GM23338 (cell line): Measurements from ENCODE around the gene KRT71. TPM values are rescaled to one million over a fixed set of nuclear protein-coding genes. Genes with fewer than 3 reads are reported as not detected.

Source experiments
- ATAC-seq: fragments of 200-7000 bp; cut with Tn5 transposase; 3 replicates; pipeline ENCODE4 v1.9.1; 2020
- DNase-seq: peaks from one replicate; pipeline ENCODE4 v3.0.0-alpha.2; 2015; ENCODE audit warnings: low spot score
- H2AFZ ChIP-seq: fragments of 200-600 bp; sonication (generic); 2 replicates; pipeline ENCODE4 v1.8.0; 2016; ENCODE audit warnings: antibody characterized with exemption, mild to moderate bottlenecking, moderate library complexity
- H3F3A ChIP-seq: fragments of 200-600 bp; sonication (generic); replicated peaks from 2 replicates; pipeline ENCODE4 v1.8.0; 2017; ENCODE audit warnings: antibody characterized with exemption, mixed run types, low read depth
- H3K27ac ChIP-seq: fragments of 200-600 bp; sonication (generic); 2 replicates; pipeline ENCODE4 v1.6.1; 2016; ENCODE audit warnings: low read depth
- H3K27me3 ChIP-seq: fragments of 200-600 bp; sonication (generic); 2 replicates; pipeline ENCODE4 v1.8.0; 2016; ENCODE audit warnings: mild to moderate bottlenecking, mixed run types, moderate library complexity; ENCODE audit not compliant: insufficient read depth
- H3K36me3 ChIP-seq: fragments of 200-600 bp; sonication (generic); 2 replicates; pipeline ENCODE4 v1.8.0; 2016; ENCODE audit warnings: mild to moderate bottlenecking; ENCODE audit not compliant: insufficient read depth
- H3K4me1 ChIP-seq: fragments of 200-600 bp; sonication (generic); 2 replicates; pipeline ENCODE4 v1.8.0; 2016; ENCODE audit warnings: mild to moderate bottlenecking, moderate library complexity; ENCODE audit not compliant: insufficient read depth
- H3K4me2 ChIP-seq: fragments of 200-600 bp; sonication (generic); 2 replicates; pipeline ENCODE4 v1.7.1; 2017; ENCODE audit warnings: mixed run types
- H3K4me3 ChIP-seq: fragments of 200-600 bp; sonication (generic); 2 replicates; pipeline ENCODE4 v1.6.1; 2016; ENCODE audit warnings: mixed run types
- H3K79me2 ChIP-seq: fragments of 200-600 bp; sonication (generic); replicated peaks from 2 replicates; pipeline ENCODE4 v1.8.0; 2017; ENCODE audit warnings: mild to moderate bottlenecking; ENCODE audit not compliant: insufficient read depth
- H3K9me2 ChIP-seq: fragments of 200-600 bp; sonication (generic); 2 replicates; pipeline ENCODE4 v1.8.0; 2017; ENCODE audit not compliant: insufficient read depth
- H4K20me1 ChIP-seq: fragments of 200-600 bp; sonication (generic); replicated peaks from 2 replicates; pipeline ENCODE4 v1.8.0; 2017; ENCODE audit warnings: mild to moderate bottlenecking; ENCODE audit not compliant: insufficient read depth
- H3K27ac Mint-ChIP-seq: 2 replicates; pipeline ENCODE4 v1.8.0; 2020; ENCODE audit warnings: inconsistent platforms, mild to moderate bottlenecking, moderate library complexity, mixed read lengths
- H3K27me3 Mint-ChIP-seq: 3 replicates; pipeline ENCODE4 v1.8.0; 2022; ENCODE audit warnings: low read depth, mild to moderate bottlenecking, moderate library complexity, mixed read lengths, inconsistent platforms; ENCODE audit not compliant: insufficient read depth, poor library complexity
- H3K36me3 Mint-ChIP-seq: 3 replicates; pipeline ENCODE4 v1.8.0; 2021; ENCODE audit warnings: low read depth, mild to moderate bottlenecking, inconsistent platforms, moderate library complexity, mixed read lengths
- H3K4me1 Mint-ChIP-seq: 3 replicates; pipeline ENCODE4 v1.8.0; 2020; ENCODE audit warnings: mild to moderate bottlenecking, inconsistent platforms, mixed read lengths
- H3K4me3 Mint-ChIP-seq: 3 replicates; pipeline ENCODE4 v1.8.0; 2021; ENCODE audit warnings: moderate library complexity, mild to moderate bottlenecking, inconsistent platforms, mixed read lengths
- H3K9me3 Mint-ChIP-seq: 3 replicates; pipeline ENCODE4 v1.8.0; 2020; ENCODE audit warnings: moderate library complexity, mild to moderate bottlenecking, inconsistent platforms, mixed read lengths
- CREB1 ChIP-seq: fragments of 250-450 bp; sonication (Bioruptor Pico); IDR thresholded peaks from 2 replicates; pipeline ENCODE4 v1.5.0; 2020; ENCODE audit warnings: low read depth, mild to moderate bottlenecking, moderate library complexity
- EZH2 ChIP-seq: fragments of 200-600 bp; sonication (generic); IDR thresholded peaks from one replicate; pipeline ENCODE4 v1.8.0; 2017; ENCODE audit warnings: antibody characterized with exemption, mild to moderate bottlenecking, low read depth; ENCODE audit not compliant: unreplicated experiment
- EZH2phosphoT487 ChIP-seq: fragments of 200-600 bp; sonication (generic); IDR thresholded peaks from one replicate; pipeline ENCODE4 v1.8.1; 2018; ENCODE audit warnings: antibody characterized with exemption; ENCODE audit not compliant: unreplicated experiment
- JUNB ChIP-seq: IDR thresholded peaks from one replicate; pipeline ENCODE4 v1.6.1; 2016; ENCODE audit warnings: antibody characterized with exemption; ENCODE audit not compliant: unreplicated experiment
- NANOG ChIP-seq: IDR thresholded peaks from 2 replicates; pipeline ENCODE4 v1.6.1; 2016; ENCODE audit warnings: antibody characterized with exemption, borderline replicate concordance
- POLR2AphosphoS5 ChIP-seq: IDR thresholded peaks from 2 replicates; pipeline ENCODE4 v1.6.1; 2016; ENCODE audit warnings: antibody characterized with exemption, low read depth
- STAT1 ChIP-seq: IDR thresholded peaks from one replicate; pipeline ENCODE4 v1.6.1; 2016; ENCODE audit warnings: antibody characterized with exemption; ENCODE audit not compliant: unreplicated experiment
- ZNF114 ChIP-seq: fragments of 250-450 bp; sonication (Bioruptor Pico); IDR thresholded peaks from 2 replicates; pipeline ENCODE4 v1.5.0; 2020; ENCODE audit warnings: mild to moderate bottlenecking, moderate library complexity
- ZNF331 ChIP-seq: fragments of 250-450 bp; sonication (Bioruptor Pico); IDR thresholded peaks from 2 replicates; pipeline ENCODE4 v1.5.0; 2020; ENCODE audit warnings: low read depth, mild to moderate bottlenecking, moderate library complexity
- polyA plus RNA-seq: library from polyadenylated mRNA; unstranded; fragments of >200 nt; fragmentation: Nextera tagmentation; extraction: Ambion mirVana; gene quantifications from 2 replicates; pipeline ENCODE4 v1.2.1, GENCODE V29; 2016
- total RNA-seq: library from RNA; depleted of rRNA; stranded (reverse); fragments of >200 nt; shearing (Covaris generic); gene quantifications from 2 replicates; pipeline ENCODE4 v1.2.3, GENCODE V29; 2014
- TF ChIP-seq, protein P1 (sequence below): IDR thresholded peaks from 2 replicates; pipeline ENCODE4 v1.6.1; 2016; ENCODE audit warnings: antibody characterized with exemption
- TF ChIP-seq, protein P2 (sequence below): fragments of 250-450 bp; sonication (Bioruptor Pico); IDR thresholded peaks from 2 replicates; pipeline ENCODE4 v1.5.0; 2020; ENCODE audit warnings: mild to moderate bottlenecking, moderate library complexity
- TF ChIP-seq, protein P3 (sequence below): IDR thresholded peaks from one replicate; pipeline ENCODE4 v1.6.1; 2018; ENCODE audit warnings: antibody characterized with exemption; ENCODE audit not compliant: unreplicated experiment
- TF ChIP-seq, protein P4 (sequence below), 2 experiments: fragments of 200-600 bp in 1 of 2; sonication (generic) in 1 of 2; conservative IDR thresholded peaks; 2 replicates each; pipeline versions ENCODE4 v1.5.1 to v1.6.1; 2016 to 2017; ENCODE audit warnings: antibody characterized with exemption in 2 of 2, low read depth in 2 of 2, mild to moderate bottlenecking in 2 of 2, moderate library complexity in 1 of 2

Gene KRT71
- total and polyA plus RNA-seq, 2 experiments from 2014 or later, result not detected

DNA sequence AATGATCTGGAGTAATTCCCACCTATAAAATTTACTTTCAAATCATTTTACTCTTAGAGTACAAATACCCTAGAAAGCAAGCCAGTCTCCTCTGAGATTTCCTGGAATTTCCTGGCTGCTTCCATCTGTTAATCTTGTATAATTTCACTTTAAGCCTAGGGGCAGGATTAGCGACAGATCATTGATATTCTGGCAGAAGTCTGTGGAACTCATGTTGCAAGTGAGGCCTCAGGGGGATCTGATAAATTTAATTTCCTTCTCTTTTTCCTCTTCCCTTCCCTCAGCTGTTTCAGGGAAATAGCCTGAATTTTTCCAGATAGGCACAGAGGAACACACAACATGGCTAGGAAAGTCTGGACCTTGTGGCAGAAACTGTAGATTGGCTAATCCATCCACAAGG lies 54.0 kb downstream of the KRT71 start:
- no peak overlapping the region for H3K27ac Mint-ChIP-seq

More for the DNA sequence above, 54.0 kb downstream of the KRT71 start:
- H3K9me3 Mint-ChIP-seq, result no peaks in the 10 kb centered on the region
- Histone ChIP-seq H3K4me3 (no peak overlapping the region), H4K20me1 (no peaks in the 10 kb centered on the region), H3K27ac (no peak overlapping the region), H2AFZ (no peak overlapping the region), H3F3A (no peaks in the 10 kb centered on the region), H3K9me2 (peaks cover 4% of the 10 kb centered on the region; the same call in 1 of the 2 replicates), H3K36me3 (no peaks in the 10 kb centered on the region), H3K27me3 (no peaks in the 10 kb centered on the region), H3K4me2 (no peak overlapping the region), H3K4me1 (peaks cover 19% of the 10 kb centered on the region), H3K79me2 (no peaks in the 10 kb centered on the region)
- H3K4me3 Mint-ChIP-seq, result no peak overlapping the region
- ATAC-seq, result no peak
- peaks cover 15% of the 10 kb centered on the region for H3K27me3 Mint-ChIP-seq
- no peak for DNase-seq
- H3K36me3 Mint-ChIP-seq, result no peaks in the 10 kb centered on the region
- H3K4me1 Mint-ChIP-seq, result peaks cover 26% of the 10 kb centered on the region
- TF ChIP-seq CREB1 (CRISPR knock-in tag) (no peak), STAT1 (no peak), NANOG (no peak), EZH2phosphoT487 (no peak), EZH2 (no peak), ZNF331 (no peak), ZNF114 (CRISPR knock-in tag) (no peak), POLR2AphosphoS5 (no peak), JUNB (no peak)
- TF ChIP-seq, protein P1, sequence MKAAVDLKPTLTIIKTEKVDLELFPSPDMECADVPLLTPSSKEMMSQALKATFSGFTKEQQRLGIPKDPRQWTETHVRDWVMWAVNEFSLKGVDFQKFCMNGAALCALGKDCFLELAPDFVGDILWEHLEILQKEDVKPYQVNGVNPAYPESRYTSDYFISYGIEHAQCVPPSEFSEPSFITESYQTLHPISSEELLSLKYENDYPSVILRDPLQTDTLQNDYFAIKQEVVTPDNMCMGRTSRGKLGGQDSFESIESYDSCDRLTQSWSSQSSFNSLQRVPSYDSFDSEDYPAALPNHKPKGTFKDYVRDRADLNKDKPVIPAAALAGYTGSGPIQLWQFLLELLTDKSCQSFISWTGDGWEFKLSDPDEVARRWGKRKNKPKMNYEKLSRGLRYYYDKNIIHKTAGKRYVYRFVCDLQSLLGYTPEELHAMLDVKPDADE, result no peak
- TF ChIP-seq, protein P2, sequence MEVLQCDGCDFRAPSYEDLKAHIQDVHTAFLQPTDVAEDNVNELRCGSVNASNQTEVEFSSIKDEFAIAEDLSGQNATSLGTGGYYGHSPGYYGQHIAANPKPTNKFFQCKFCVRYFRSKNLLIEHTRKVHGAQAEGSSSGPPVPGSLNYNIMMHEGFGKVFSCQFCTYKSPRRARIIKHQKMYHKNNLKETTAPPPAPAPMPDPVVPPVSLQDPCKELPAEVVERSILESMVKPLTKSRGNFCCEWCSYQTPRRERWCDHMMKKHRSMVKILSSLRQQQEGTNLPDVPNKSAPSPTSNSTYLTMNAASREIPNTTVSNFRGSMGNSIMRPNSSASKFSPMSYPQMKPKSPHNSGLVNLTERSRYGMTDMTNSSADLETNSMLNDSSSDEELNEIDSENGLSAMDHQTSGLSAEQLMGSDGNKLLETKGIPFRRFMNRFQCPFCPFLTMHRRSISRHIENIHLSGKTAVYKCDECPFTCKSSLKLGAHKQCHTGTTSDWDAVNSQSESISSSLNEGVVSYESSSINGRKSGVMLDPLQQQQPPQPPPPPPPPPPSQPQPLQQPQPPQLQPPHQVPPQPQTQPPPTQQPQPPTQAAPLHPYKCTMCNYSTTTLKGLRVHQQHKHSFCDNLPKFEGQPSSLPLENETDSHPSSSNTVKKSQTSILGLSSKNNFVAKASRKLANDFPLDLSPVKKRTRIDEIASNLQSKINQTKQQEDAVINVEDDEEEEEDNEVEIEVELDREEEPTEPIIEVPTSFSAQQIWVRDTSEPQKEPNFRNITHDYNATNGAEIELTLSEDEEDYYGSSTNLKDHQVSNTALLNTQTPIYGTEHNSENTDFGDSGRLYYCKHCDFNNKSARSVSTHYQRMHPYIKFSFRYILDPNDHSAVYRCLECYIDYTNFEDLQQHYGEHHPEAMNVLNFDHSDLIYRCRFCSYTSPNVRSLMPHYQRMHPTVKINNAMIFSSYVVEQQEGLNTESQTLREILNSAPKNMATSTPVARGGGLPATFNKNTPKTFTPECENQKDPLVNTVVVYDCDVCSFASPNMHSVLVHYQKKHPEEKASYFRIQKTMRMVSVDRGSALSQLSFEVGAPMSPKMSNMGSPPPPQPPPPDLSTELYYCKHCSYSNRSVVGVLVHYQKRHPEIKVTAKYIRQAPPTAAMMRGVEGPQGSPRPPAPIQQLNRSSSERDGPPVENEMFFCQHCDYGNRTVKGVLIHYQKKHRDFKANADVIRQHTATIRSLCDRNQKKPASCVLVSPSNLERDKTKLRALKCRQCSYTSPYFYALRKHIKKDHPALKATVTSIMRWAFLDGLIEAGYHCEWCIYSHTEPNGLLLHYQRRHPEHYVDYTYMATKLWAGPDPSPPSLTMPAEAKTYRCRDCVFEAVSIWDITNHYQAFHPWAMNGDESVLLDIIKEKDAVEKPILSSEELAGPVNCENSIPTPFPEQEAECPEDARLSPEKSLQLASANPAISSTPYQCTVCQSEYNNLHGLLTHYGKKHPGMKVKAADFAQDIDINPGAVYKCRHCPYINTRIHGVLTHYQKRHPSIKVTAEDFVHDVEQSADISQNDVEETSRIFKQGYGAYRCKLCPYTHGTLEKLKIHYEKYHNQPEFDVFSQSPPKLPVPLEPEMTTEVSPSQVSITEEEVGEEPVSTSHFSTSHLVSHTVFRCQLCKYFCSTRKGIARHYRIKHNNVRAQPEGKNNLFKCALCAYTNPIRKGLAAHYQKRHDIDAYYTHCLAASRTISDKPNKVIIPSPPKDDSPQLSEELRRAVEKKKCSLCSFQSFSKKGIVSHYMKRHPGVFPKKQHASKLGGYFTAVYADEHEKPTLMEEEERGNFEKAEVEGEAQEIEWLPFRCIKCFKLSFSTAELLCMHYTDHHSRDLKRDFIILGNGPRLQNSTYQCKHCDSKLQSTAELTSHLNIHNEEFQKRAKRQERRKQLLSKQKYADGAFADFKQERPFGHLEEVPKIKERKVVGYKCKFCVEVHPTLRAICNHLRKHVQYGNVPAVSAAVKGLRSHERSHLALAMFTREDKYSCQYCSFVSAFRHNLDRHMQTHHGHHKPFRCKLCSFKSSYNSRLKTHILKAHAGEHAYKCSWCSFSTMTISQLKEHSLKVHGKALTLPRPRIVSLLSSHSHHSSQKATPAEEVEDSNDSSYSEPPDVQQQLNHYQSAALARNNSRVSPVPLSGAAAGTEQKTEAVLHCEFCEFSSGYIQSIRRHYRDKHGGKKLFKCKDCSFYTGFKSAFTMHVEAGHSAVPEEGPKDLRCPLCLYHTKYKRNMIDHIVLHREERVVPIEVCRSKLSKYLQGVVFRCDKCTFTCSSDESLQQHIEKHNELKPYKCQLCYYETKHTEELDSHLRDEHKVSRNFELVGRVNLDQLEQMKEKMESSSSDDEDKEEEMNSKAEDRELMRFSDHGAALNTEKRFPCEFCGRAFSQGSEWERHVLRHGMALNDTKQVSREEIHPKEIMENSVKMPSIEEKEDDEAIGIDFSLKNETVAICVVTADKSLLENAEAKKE (CRISPR knock-in tag), result no peak
- TF ChIP-seq, protein P3, sequence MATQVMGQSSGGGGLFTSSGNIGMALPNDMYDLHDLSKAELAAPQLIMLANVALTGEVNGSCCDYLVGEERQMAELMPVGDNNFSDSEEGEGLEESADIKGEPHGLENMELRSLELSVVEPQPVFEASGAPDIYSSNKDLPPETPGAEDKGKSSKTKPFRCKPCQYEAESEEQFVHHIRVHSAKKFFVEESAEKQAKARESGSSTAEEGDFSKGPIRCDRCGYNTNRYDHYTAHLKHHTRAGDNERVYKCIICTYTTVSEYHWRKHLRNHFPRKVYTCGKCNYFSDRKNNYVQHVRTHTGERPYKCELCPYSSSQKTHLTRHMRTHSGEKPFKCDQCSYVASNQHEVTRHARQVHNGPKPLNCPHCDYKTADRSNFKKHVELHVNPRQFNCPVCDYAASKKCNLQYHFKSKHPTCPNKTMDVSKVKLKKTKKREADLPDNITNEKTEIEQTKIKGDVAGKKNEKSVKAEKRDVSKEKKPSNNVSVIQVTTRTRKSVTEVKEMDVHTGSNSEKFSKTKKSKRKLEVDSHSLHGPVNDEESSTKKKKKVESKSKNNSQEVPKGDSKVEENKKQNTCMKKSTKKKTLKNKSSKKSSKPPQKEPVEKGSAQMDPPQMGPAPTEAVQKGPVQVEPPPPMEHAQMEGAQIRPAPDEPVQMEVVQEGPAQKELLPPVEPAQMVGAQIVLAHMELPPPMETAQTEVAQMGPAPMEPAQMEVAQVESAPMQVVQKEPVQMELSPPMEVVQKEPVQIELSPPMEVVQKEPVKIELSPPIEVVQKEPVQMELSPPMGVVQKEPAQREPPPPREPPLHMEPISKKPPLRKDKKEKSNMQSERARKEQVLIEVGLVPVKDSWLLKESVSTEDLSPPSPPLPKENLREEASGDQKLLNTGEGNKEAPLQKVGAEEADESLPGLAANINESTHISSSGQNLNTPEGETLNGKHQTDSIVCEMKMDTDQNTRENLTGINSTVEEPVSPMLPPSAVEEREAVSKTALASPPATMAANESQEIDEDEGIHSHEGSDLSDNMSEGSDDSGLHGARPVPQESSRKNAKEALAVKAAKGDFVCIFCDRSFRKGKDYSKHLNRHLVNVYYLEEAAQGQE, result no peak
- TF ChIP-seq, protein P4, sequence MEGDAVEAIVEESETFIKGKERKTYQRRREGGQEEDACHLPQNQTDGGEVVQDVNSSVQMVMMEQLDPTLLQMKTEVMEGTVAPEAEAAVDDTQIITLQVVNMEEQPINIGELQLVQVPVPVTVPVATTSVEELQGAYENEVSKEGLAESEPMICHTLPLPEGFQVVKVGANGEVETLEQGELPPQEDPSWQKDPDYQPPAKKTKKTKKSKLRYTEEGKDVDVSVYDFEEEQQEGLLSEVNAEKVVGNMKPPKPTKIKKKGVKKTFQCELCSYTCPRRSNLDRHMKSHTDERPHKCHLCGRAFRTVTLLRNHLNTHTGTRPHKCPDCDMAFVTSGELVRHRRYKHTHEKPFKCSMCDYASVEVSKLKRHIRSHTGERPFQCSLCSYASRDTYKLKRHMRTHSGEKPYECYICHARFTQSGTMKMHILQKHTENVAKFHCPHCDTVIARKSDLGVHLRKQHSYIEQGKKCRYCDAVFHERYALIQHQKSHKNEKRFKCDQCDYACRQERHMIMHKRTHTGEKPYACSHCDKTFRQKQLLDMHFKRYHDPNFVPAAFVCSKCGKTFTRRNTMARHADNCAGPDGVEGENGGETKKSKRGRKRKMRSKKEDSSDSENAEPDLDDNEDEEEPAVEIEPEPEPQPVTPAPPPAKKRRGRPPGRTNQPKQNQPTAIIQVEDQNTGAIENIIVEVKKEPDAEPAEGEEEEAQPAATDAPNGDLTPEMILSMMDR (conservative IDR thresholded peaks at IDR 0.05; ENCODE audit: low read depth in 2 of 2), result no peak
